ENCODE results near the gene ANXA1. TPM values are rescaled to one million over a fixed set of nuclear protein-coding genes. Genes with fewer than 3 reads are reported as not detected.

The ANXA1 gene
- total RNA-seq, 1 donor, result 653 TPM

GRCh38 chr9:73132034-73132776 lies 19.5 kb upstream of the ANXA1 start:
- Histone ChIP-seq H3K9me3 (ENCODE audit: low read depth, low read length) (no peaks in the 10 kb centered on the region), H3K27me3 (ENCODE audit: insufficient read depth, low read length) (no peaks in the 10 kb centered on the region), H3K4me3 (ENCODE audit: low read length) (peak overlapping the region; percentile 51), H3K4me1 (ENCODE audit: insufficient read depth, low read length) (peaks cover 18% of the 10 kb centered on the region)

GRCh38 chr9:73133022-73133651 lies 18.5 kb upstream of the ANXA1 start:
- Histone ChIP-seq H3K27me3 (ENCODE audit: insufficient read depth, low read length) (no peaks in the 10 kb centered on the region), H3K4me1 (ENCODE audit: insufficient read depth, low read length) (peaks cover 22% of the 10 kb centered on the region), H3K4me3 (ENCODE audit: low read length) (no peak overlapping the region), H3K9me3 (ENCODE audit: low read depth, low read length) (no peaks in the 10 kb centered on the region)

GRCh38 chr9:73133921-73134407 lies 17.7 kb upstream of the ANXA1 start:
- H3K4me3 ChIP-seq (ENCODE audit: low read length), result no peak overlapping the region
- no peaks in the 10 kb centered on the region for H3K27me3 ChIP-seq (ENCODE audit: insufficient read depth, low read length)
- H3K4me1 ChIP-seq (ENCODE audit: insufficient read depth, low read length), result peaks cover 22% of the 10 kb centered on the region
- H3K9me3 ChIP-seq (ENCODE audit: low read depth, low read length), result no peaks in the 10 kb centered on the region

- no peak overlapping the region for H3K4me3 ChIP-seq (ENCODE audit: low read length)
- peaks cover 13% of the 10 kb centered on the region for H3K4me1 ChIP-seq (ENCODE audit: insufficient read depth, low read length)
- H3K27me3 ChIP-seq (ENCODE audit: insufficient read depth, low read length), result no peaks in the 10 kb centered on the region
- no peaks in the 10 kb centered on the region for H3K9me3 ChIP-seq (ENCODE audit: low read depth, low read length)
Measured at GRCh38 chr9:73135394-73135793, 16.3 kb upstream of the ANXA1 start.

GRCh38 chr9:73137286-73137899 lies 14.3 kb upstream of the ANXA1 start:
- peaks cover 4% of the 10 kb centered on the region for H3K4me1 ChIP-seq (ENCODE audit: insufficient read depth, low read length)
- H3K4me3 ChIP-seq (ENCODE audit: low read length), result no peak overlapping the region
- no peaks in the 10 kb centered on the region for H3K9me3 ChIP-seq (ENCODE audit: low read depth, low read length)
- no peaks in the 10 kb centered on the region for H3K27me3 ChIP-seq (ENCODE audit: insufficient read depth, low read length)

- Histone ChIP-seq H3K9me3 (ENCODE audit: low read depth, low read length) (no peaks in the 10 kb centered on the region), H3K27me3 (ENCODE audit: insufficient read depth, low read length) (no peaks in the 10 kb centered on the region), H3K4me1 (ENCODE audit: insufficient read depth, low read length) (peaks cover 4% of the 10 kb centered on the region), H3K4me3 (ENCODE audit: low read length) (no peak overlapping the region)
Measured at GRCh38 chr9:73137914-73138313, 13.8 kb upstream of the ANXA1 start.

GRCh38 chr9:73138516-73138915 lies 13.1 kb upstream of the ANXA1 start:
- no peak overlapping the region for H3K4me3 ChIP-seq (ENCODE audit: low read length)
- no peaks in the 10 kb centered on the region for H3K27me3 ChIP-seq (ENCODE audit: insufficient read depth, low read length)
- H3K4me1 ChIP-seq (ENCODE audit: insufficient read depth, low read length), result peaks cover 7% of the 10 kb centered on the region
- H3K9me3 ChIP-seq (ENCODE audit: low read depth, low read length), result no peaks in the 10 kb centered on the region

GRCh38 chr9:73141282-73141681 lies 10.4 kb upstream of the ANXA1 start:
- H3K27me3 ChIP-seq (ENCODE audit: insufficient read depth, low read length), result no peaks in the 10 kb centered on the region
- no peak overlapping the region for H3K4me3 ChIP-seq (ENCODE audit: low read length)
- H3K4me1 ChIP-seq (ENCODE audit: insufficient read depth, low read length), result peaks cover 29% of the 10 kb centered on the region
- no peaks in the 10 kb centered on the region for H3K9me3 ChIP-seq (ENCODE audit: low read depth, low read length)

GRCh38 chr9:73143711-73144328 lies 7.8 kb upstream of the ANXA1 start:
- Histone ChIP-seq H3K4me3 (ENCODE audit: low read length) (no peak overlapping the region), H3K4me1 (ENCODE audit: insufficient read depth, low read length) (peaks cover 40% of the 10 kb centered on the region), H3K27me3 (ENCODE audit: insufficient read depth, low read length) (no peaks in the 10 kb centered on the region), H3K9me3 (ENCODE audit: low read depth, low read length) (no peaks in the 10 kb centered on the region)

GRCh38 chr9:73146111-73146815 lies 5.4 kb upstream of the ANXA1 start:
- no peak overlapping the region for H3K4me3 ChIP-seq (ENCODE audit: low read length)
- H3K4me1 ChIP-seq (ENCODE audit: insufficient read depth, low read length), result peaks cover 48% of the 10 kb centered on the region
- no peaks in the 10 kb centered on the region for H3K9me3 ChIP-seq (ENCODE audit: low read depth, low read length)
- H3K27me3 ChIP-seq (ENCODE audit: insufficient read depth, low read length), result no peaks in the 10 kb centered on the region

- H3K4me3 ChIP-seq (ENCODE audit: low read length), result no peak overlapping the region
- H3K27me3 ChIP-seq (ENCODE audit: insufficient read depth, low read length), result no peaks in the 10 kb centered on the region
- H3K9me3 ChIP-seq (ENCODE audit: low read depth, low read length), result no peaks in the 10 kb centered on the region
- H3K4me1 ChIP-seq (ENCODE audit: insufficient read depth, low read length), result peaks cover 47% of the 10 kb centered on the region
Measured at GRCh38 chr9:73148447-73148937, 3.2 kb upstream of the ANXA1 start.

GRCh38 chr9:73149371-73150067 lies 2.1 kb upstream of the ANXA1 start:
- no peaks in the 10 kb centered on the region for H3K9me3 ChIP-seq (ENCODE audit: low read depth, low read length)
- H3K27me3 ChIP-seq (ENCODE audit: insufficient read depth, low read length), result no peaks in the 10 kb centered on the region
- H3K4me3 ChIP-seq (ENCODE audit: low read length), result no peak overlapping the region
- peaks cover 48% of the 10 kb centered on the region for H3K4me1 ChIP-seq (ENCODE audit: insufficient read depth, low read length)

GRCh38 chr9:73152543-73152844 lies 829 bp downstream of the ANXA1 start:
- Histone ChIP-seq H3K9me3 (ENCODE audit: low read depth, low read length) (no peaks in the 10 kb centered on the region), H3K27me3 (ENCODE audit: insufficient read depth, low read length) (no peaks in the 10 kb centered on the region), H3K4me1 (ENCODE audit: insufficient read depth, low read length) (peaks cover 54% of the 10 kb centered on the region), H3K4me3 (ENCODE audit: low read length) (peak overlapping the region; percentile 72)

- H3K4me3 ChIP-seq (ENCODE audit: low read length), result peak overlapping the region; percentile 72
- no peaks in the 10 kb centered on the region for H3K27me3 ChIP-seq (ENCODE audit: insufficient read depth, low read length)
- no peaks in the 10 kb centered on the region for H3K9me3 ChIP-seq (ENCODE audit: low read depth, low read length)
- H3K4me1 ChIP-seq (ENCODE audit: insufficient read depth, low read length), result peaks cover 56% of the 10 kb centered on the region
Measured at GRCh38 chr9:73152953-73153352, 1.3 kb downstream of the ANXA1 start.

Measured in mononuclear cell (primary cell).